Measurements from ENCODE around the gene TFAP2E.
"Not testable (repeated sequence)": the region's sequence is repeated elsewhere in the genome, so short reads cannot be mapped to it uniquely, and the experiment has no call there.

Gene TFAP2E

GRCh38 chr1:35572296-35572695 lies 818 bp upstream of the TFAP2E start:
- CTCF ChIA-PET: interaction anchor here (0.7 kb wide), 1 partner anchor 144 kb away, joined by 3 read pairs; no protein-coding TSS in a partner anchor
- POLR2A ChIA-PET: interaction anchor here (1.4 kb wide), 1 partner anchor 143 kb away, joined by 3 read pairs; no protein-coding TSS in a partner anchor
- TF ChIP-seq L3MBTL2 (conservative IDR thresholded peaks at IDR 0.05) (no peak), PKNOX1 (IDR thresholded peaks at IDR 0.05) (no peak), NFRKB (IDR thresholded peaks at IDR 0.05) (no peak), ELF4 (IDR thresholded peaks at IDR 0.05) (no peak), FOXA1 (IDR thresholded peaks at IDR 0.05) (no peak), LEF1 (IDR thresholded peaks at IDR 0.05; ENCODE audit: borderline replicate concordance) (no peak), ARNT (IDR thresholded peaks at IDR 0.05) (no peak), FOXM1 (IDR thresholded peaks at IDR 0.05; ENCODE audit: borderline replicate concordance) (no peak), FOXK2 (IDR thresholded peaks at IDR 0.05) (no peak), CTBP1 (IDR thresholded peaks at IDR 0.05; ENCODE audit: borderline replicate concordance) (no peak), ZNF384 (IDR thresholded peaks at IDR 0.05) (no peak), HDGF (IDR thresholded peaks at IDR 0.05; ENCODE audit: borderline replicate concordance) (no peak), BHLHE40 (IDR thresholded peaks at IDR 0.05; ENCODE audit: borderline replicate concordance) (no peak), TARDBP (IDR thresholded peaks at IDR 0.05) (no peak), SUZ12 (IDR thresholded peaks at IDR 0.05) (no peak), SP1 (IDR thresholded peaks at IDR 0.05) (no peak)
- no peak for DNase-seq (ENCODE audit: extremely low spot score)

- no peak for DNase-seq (ENCODE audit: extremely low spot score)
- CTCF ChIA-PET: no interaction called here
- no peak for TF ChIP-seq SP1 (IDR thresholded peaks at IDR 0.05)
- POLR2A ChIA-PET: no interaction called here
Measured at GRCh38 chr1:35574125-35574654, 1.1 kb downstream of the TFAP2E start.

- DNase-seq (ENCODE audit: extremely low spot score): no peak
- ChIA-PET POLR2A (no interaction called here), CTCF (no interaction called here)
- TF ChIP-seq CTBP1 (IDR thresholded peaks at IDR 0.05; ENCODE audit: borderline replicate concordance): no peak
- TF ChIP-seq FOXK2 (IDR thresholded peaks at IDR 0.05): no peak
- no peak for TF ChIP-seq PKNOX1 (IDR thresholded peaks at IDR 0.05)
- TF ChIP-seq ELF4 (IDR thresholded peaks at IDR 0.05): no peak
- TF ChIP-seq ZNF384 (IDR thresholded peaks at IDR 0.05): no peak
- TF ChIP-seq SP1 (IDR thresholded peaks at IDR 0.05): no peak
- no peak for TF ChIP-seq HDGF (IDR thresholded peaks at IDR 0.05; ENCODE audit: borderline replicate concordance)
- no peak for TF ChIP-seq BHLHE40 (IDR thresholded peaks at IDR 0.05; ENCODE audit: borderline replicate concordance)
Measured at GRCh38 chr1:35574655-35575415, 1.7 kb downstream of the TFAP2E start.

- no peak for TF ChIP-seq ZNF384 (IDR thresholded peaks at IDR 0.05)
- TF ChIP-seq L3MBTL2 (conservative IDR thresholded peaks at IDR 0.05): no peak
- no peak for TF ChIP-seq LEF1 (IDR thresholded peaks at IDR 0.05; ENCODE audit: borderline replicate concordance)
- no peak for TF ChIP-seq PKNOX1 (IDR thresholded peaks at IDR 0.05)
- no peak for TF ChIP-seq FOXA1 (IDR thresholded peaks at IDR 0.05)
- no peak for TF ChIP-seq SP1 (IDR thresholded peaks at IDR 0.05)
- TF ChIP-seq ARNT (IDR thresholded peaks at IDR 0.05): no peak
- no peak for TF ChIP-seq TARDBP (IDR thresholded peaks at IDR 0.05)
- no peak for TF ChIP-seq ELF4 (IDR thresholded peaks at IDR 0.05)
- no peak for TF ChIP-seq HDGF (IDR thresholded peaks at IDR 0.05; ENCODE audit: borderline replicate concordance)
- ChIA-PET CTCF (no interaction called here), POLR2A (no interaction called here)
- no peak for DNase-seq (ENCODE audit: extremely low spot score)
Measured at GRCh38 chr1:35575416-35575958, 2.4 kb downstream of the TFAP2E start.

GRCh38 chr1:35576061-35576765 lies 3.1 kb downstream of the TFAP2E start:
- ChIA-PET CTCF (no interaction called here), POLR2A (no interaction called here)
- TF ChIP-seq TARDBP (IDR thresholded peaks at IDR 0.05) (no peak), ZNF384 (IDR thresholded peaks at IDR 0.05) (no peak), SUZ12 (IDR thresholded peaks at IDR 0.05) (no peak), HDGF (IDR thresholded peaks at IDR 0.05; ENCODE audit: borderline replicate concordance) (no peak), ELF4 (IDR thresholded peaks at IDR 0.05) (no peak), FOXK2 (IDR thresholded peaks at IDR 0.05) (no peak), SP1 (IDR thresholded peaks at IDR 0.05) (no peak)
- DNase-seq (ENCODE audit: extremely low spot score): no peak

GRCh38 chr1:35576766-35577070 lies 3.6 kb downstream of the TFAP2E start:
- POLR2A ChIA-PET; CTCF ChIA-PET; DNase-seq (ENCODE audit: extremely low spot score): not testable (repeated sequence)

Data from HEK293T (cell line).